Glutamatergic neuron (in vitro differentiated cells): Measurements from ENCODE around the gene MAGI1. TPM values are rescaled to one million over a fixed set of nuclear protein-coding genes. Genes with fewer than 3 reads are reported as not detected.
"Not testable (repeated sequence)": the region's sequence is repeated elsewhere in the genome, so short reads cannot be mapped to it uniquely, and the experiment has no call there.

Experiments used
- DNase-seq: peaks from one replicate; pipeline ENCODE4 v3.0.0; 2022
- H3K27ac Mint-ChIP-seq: one replicate; pipeline ENCODE4 v1.8.0; 2020; ENCODE audit warnings: mild to moderate bottlenecking, mixed read lengths, inconsistent platforms; ENCODE audit not compliant: unreplicated experiment
- H3K27me3 Mint-ChIP-seq: one replicate; pipeline ENCODE4 v1.8.0; 2020; ENCODE audit warnings: mild to moderate bottlenecking, moderate library complexity, mixed read lengths, inconsistent platforms; ENCODE audit not compliant: unreplicated experiment
- H3K36me3 Mint-ChIP-seq: one replicate; pipeline ENCODE4 v1.8.0; 2020; ENCODE audit warnings: mild to moderate bottlenecking, mixed read lengths, inconsistent platforms; ENCODE audit not compliant: unreplicated experiment
- H3K4me1 Mint-ChIP-seq: one replicate; pipeline ENCODE4 v1.8.0; 2020; ENCODE audit warnings: mild to moderate bottlenecking, low read depth, mixed read lengths, inconsistent platforms; ENCODE audit not compliant: unreplicated experiment
- H3K4me3 Mint-ChIP-seq: one replicate; pipeline ENCODE4 v1.8.0; 2020; ENCODE audit warnings: mild to moderate bottlenecking, mixed read lengths, inconsistent platforms; ENCODE audit not compliant: unreplicated experiment
- H3K9me3 Mint-ChIP-seq: one replicate; pipeline ENCODE4 v1.8.0; 2020; ENCODE audit warnings: mild to moderate bottlenecking, moderate library complexity, mixed read lengths, inconsistent platforms; ENCODE audit not compliant: unreplicated experiment
- total RNA-seq: library from RNA; stranded (reverse); fragmentation: NEBNext Ultra II Directional; extraction: Animal tissue kit (Norgen Biotek cat#: 25700); gene quantifications from one replicate; pipeline ENCODE4 v1.2.1, GENCODE V29; 2021; ENCODE audit not compliant: unreplicated experiment
- TF ChIP-seq, protein P1 (sequence below): fragments of 200-600 bp; sonication (generic); IDR thresholded peaks from one replicate; pipeline ENCODE4 v1.5.0; 2021; ENCODE audit not compliant: partially characterized antibody, unreplicated experiment

MAGI1 gene
- total RNA-seq, 1 donor from 2014 or later = 46.5 TPM

DNA sequence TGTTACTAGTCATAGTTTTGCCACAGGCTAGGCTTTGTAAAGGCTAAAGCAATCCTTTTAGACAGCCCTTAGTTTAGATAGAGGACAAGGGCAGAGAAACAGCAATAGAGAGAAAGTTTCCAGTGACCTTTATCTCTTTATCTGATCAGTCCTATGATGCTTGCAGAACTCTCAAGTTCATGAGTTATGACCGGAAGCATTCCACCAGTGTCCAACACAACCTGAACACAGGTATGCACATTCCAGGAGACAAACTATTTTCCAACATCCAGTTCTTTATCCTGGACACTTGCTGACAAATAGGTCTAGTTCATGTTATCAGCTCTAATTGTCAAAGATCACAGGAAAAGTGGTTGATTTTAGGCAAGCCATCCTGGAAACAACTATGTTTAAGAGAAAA, 422.2 kb downstream of the MAGI1 start:
- Mint-ChIP-seq H3K27me3 (peaks cover 2% of the 10 kb centered on the region), H3K9me3 (no peaks in the 10 kb centered on the region), H3K36me3 (no peaks in the 10 kb centered on the region), H3K4me1 (no peaks in the 10 kb centered on the region), H3K27ac (no peak overlapping the region), H3K4me3 (no peak overlapping the region)
- DNase-seq = no peak
- TF ChIP-seq, protein P1, sequence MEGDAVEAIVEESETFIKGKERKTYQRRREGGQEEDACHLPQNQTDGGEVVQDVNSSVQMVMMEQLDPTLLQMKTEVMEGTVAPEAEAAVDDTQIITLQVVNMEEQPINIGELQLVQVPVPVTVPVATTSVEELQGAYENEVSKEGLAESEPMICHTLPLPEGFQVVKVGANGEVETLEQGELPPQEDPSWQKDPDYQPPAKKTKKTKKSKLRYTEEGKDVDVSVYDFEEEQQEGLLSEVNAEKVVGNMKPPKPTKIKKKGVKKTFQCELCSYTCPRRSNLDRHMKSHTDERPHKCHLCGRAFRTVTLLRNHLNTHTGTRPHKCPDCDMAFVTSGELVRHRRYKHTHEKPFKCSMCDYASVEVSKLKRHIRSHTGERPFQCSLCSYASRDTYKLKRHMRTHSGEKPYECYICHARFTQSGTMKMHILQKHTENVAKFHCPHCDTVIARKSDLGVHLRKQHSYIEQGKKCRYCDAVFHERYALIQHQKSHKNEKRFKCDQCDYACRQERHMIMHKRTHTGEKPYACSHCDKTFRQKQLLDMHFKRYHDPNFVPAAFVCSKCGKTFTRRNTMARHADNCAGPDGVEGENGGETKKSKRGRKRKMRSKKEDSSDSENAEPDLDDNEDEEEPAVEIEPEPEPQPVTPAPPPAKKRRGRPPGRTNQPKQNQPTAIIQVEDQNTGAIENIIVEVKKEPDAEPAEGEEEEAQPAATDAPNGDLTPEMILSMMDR = no peak

DNA sequence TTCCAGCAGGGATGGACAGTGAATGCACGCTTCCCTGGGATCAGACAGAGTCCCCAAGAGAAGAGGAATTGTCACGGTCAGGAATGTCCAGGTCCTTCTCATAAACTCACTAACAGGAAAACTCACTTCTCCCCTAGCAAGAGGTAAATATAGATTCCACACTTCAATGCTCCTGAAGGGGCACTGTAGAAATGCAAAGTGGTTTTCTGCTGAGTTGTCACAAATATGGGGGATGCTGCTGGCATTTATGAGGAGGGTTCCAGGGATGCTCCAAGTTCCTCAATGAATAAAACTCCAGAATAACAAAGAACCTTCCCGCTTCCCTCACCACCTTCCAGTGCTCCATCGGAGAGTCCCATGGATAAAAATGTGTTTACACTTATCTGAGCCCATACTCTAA, 423.4 kb downstream of the MAGI1 start:
- no peak overlapping the region for H3K27ac Mint-ChIP-seq
- TF ChIP-seq, protein P1 = no peak
- no peak for DNase-seq
- no peaks in the 10 kb centered on the region for H3K9me3 Mint-ChIP-seq
- no peaks in the 10 kb centered on the region for H3K4me1 Mint-ChIP-seq
- H3K27me3 Mint-ChIP-seq = peaks cover 2% of the 10 kb centered on the region
- H3K4me3 Mint-ChIP-seq = no peak overlapping the region
- no peaks in the 10 kb centered on the region for H3K36me3 Mint-ChIP-seq

DNA sequence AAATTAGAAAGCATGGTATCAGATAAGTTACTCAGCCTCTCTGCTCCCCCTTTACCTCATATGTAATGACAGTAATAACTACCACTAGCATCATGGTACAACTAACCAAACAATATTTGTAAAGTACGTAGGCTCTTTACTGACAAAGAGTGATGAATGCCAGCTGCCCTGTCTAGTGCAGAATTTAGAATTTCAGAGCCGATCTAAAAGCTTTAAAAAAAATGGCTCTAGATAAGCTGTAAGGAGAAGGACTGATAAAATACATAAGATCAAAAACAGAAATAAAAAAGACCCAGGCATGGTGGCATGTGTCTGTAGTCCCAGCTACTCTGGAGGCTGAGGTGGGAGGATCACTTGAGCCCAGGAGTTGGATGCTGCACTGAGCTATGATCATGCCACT, 424.1 kb downstream of the MAGI1 start:
- TF ChIP-seq, protein P1 = no peak
- DNase-seq = no peak
- Mint-ChIP-seq H3K27ac (no peak overlapping the region), H3K4me1 (no peaks in the 10 kb centered on the region), H3K4me3 (no peak overlapping the region), H3K9me3 (no peaks in the 10 kb centered on the region), H3K36me3 (no peaks in the 10 kb centered on the region), H3K27me3 (peaks cover 2% of the 10 kb centered on the region)

DNA sequence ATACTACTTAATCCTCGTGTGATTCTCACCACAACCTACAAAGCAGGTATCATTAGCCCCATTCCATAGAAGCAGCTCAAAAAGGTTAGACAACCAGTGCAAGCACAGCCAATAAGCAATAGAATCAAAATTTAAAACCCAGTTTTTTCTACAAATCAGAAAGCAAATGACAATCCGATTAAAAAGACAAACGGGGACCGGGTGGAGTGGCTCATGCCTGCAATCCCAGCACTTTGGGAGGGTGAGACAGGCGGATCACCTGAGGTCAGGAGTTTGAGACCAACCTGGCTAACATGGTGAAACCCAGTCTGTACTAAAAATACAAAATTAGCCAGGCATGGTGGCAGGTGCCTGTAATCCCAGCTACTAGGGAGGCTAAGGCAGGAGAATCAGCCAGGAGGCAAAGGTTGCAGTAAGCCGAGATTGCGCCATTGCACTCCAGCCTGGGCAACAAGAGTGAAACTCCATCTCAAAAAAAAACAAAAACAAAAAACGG, 430.7 kb downstream of the MAGI1 start:
- H3K27me3 Mint-ChIP-seq, DNase-seq, H3K4me1 Mint-ChIP-seq, H3K9me3 Mint-ChIP-seq, H3K36me3 Mint-ChIP-seq, H3K27ac Mint-ChIP-seq, H3K4me3 Mint-ChIP-seq: not testable (repeated sequence)

DNA sequence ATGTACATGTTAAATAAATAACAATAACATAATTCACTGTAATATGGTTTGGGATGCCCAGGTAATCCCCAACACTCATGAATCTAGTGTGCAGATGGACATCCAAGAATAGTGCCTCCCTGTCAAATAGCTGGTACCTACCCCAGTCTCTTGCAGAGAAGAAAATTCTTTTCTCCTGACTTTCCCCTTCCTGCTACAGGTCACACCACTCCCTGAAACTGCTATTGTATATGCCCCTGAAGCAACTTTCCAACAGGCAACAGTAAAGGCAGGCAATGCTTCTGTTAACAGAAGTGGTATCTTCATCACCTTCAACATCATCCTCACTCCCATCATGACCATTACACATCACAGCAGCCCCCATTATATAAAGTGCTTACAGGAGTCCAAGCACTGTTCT, 431.6 kb downstream of the MAGI1 start:
- DNase-seq = no peak
- TF ChIP-seq, protein P1 = no peak
- no peak overlapping the region for H3K4me3 Mint-ChIP-seq
- no peaks in the 10 kb centered on the region for H3K9me3 Mint-ChIP-seq
- H3K4me1 Mint-ChIP-seq = no peaks in the 10 kb centered on the region
- no peak overlapping the region for H3K27ac Mint-ChIP-seq
- H3K27me3 Mint-ChIP-seq = no peaks in the 10 kb centered on the region
- H3K36me3 Mint-ChIP-seq = no peaks in the 10 kb centered on the region
